Cardiac muscle cell (in vitro differentiated cells and primary cell): ENCODE results near the gene CPEB4. TPM values are rescaled to one million over a fixed set of nuclear protein-coding genes. Genes with fewer than 3 reads are reported as not detected.

ENCODE experiments used
- DNase-seq, 2 donors: peaks; one replicate each; pipeline versions ENCODE4 v3.0.0 to v3.0.0-alpha.2; 2010 to 2017; ENCODE audit warnings: low read depth in 1 of 2, low spot score in 1 of 2
- H3K27ac ChIP-seq: fragments of 200-600 bp; sonication (generic); 2 replicates; pipeline ENCODE4 v1.5.1; 2016
- H3K27me3 ChIP-seq: fragments of 200-600 bp; sonication (generic); 2 replicates; pipeline ENCODE4 v1.6.0; 2016; ENCODE audit warnings: control low read depth
- H3K36me3 ChIP-seq: fragments of 200-600 bp; sonication (generic); 2 replicates; pipeline ENCODE4 v1.5.1; 2016; ENCODE audit warnings: control low read depth
- H3K4me1 ChIP-seq: fragments of 200-600 bp; sonication (generic); 2 replicates; pipeline ENCODE4 v1.8.1; 2017; ENCODE audit warnings: low read depth, mild to moderate bottlenecking, mixed run types
- H3K4me3 ChIP-seq: fragments of 200-600 bp; sonication (generic); 2 replicates; pipeline ENCODE4 v1.5.1; 2016; ENCODE audit warnings: mild to moderate bottlenecking
- H3K9me3 ChIP-seq: fragments of 200-600 bp; sonication (generic); 2 replicates; pipeline ENCODE4 v1.5.1; 2017; ENCODE audit warnings: low read depth, mild to moderate bottlenecking, control low read depth
- CTCF ChIP-seq: IDR thresholded peaks from 2 replicates; pipeline ENCODE4 v1.5.1; 2012; ENCODE audit warnings: low read depth, mild to moderate bottlenecking, low read length
- polyA plus RNA-seq: library from polyadenylated mRNA; unstranded; fragments of >200 nt; fragmentation: Nextera tagmentation; extraction: Ambion mirVana; gene quantifications from 2 replicates; pipeline ENCODE4 v1.2.1, GENCODE V29; 2016
- total RNA-seq: library from RNA; depleted of rRNA; stranded (reverse); fragments of >200 nt; gene quantifications from 2 replicates; pipeline ENCODE4 v1.2.3, GENCODE V29; 2016

CPEB4 gene
- total and polyA plus RNA-seq, 2 experiments from 2014 or later, result 23.8 to 65.2 TPM

GRCh38 chr5:173920866-173921555 lies 32.9 kb downstream of the CPEB4 start:
- H3K27ac ChIP-seq, result peak overlapping the region; percentile 97
- no peaks in the 10 kb centered on the region for H3K9me3 ChIP-seq
- DNase-seq, result no peak
- H3K27me3 ChIP-seq, result no peaks in the 10 kb centered on the region
- H3K4me1 ChIP-seq, result peaks cover 64% of the 10 kb centered on the region
- no peak overlapping the region for H3K4me3 ChIP-seq
- no peaks in the 10 kb centered on the region for H3K36me3 ChIP-seq
- TF ChIP-seq CTCF, result no peak

DNA sequence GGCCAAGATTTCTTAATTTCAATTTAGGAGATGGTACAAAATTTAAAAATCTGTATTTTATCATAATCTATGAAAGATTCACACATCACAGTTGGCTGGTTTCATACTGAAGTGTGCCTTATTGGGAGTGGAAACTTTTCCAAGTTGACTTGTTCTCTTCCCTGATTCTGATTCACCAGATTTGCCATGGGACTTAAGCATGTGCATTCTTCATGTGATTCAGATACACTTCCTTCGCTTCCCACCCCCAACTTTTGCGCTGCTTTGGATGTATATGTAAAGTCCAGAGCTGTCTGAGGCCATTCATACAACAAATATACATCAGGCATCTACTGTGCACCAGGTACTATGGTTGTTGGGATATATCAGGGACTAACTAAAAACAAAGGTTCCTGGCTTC lies 34.4 kb downstream of the CPEB4 start:
- no peak for DNase-seq
- no peaks in the 10 kb centered on the region for H3K36me3 ChIP-seq
- peak overlapping the region; percentile 95 for H3K27ac ChIP-seq
- peaks cover 67% of the 10 kb centered on the region for H3K4me1 ChIP-seq
- H3K4me3 ChIP-seq, result no peak overlapping the region
- no peaks in the 10 kb centered on the region for H3K9me3 ChIP-seq
- TF ChIP-seq CTCF, result no peak
- no peaks in the 10 kb centered on the region for H3K27me3 ChIP-seq

DNA sequence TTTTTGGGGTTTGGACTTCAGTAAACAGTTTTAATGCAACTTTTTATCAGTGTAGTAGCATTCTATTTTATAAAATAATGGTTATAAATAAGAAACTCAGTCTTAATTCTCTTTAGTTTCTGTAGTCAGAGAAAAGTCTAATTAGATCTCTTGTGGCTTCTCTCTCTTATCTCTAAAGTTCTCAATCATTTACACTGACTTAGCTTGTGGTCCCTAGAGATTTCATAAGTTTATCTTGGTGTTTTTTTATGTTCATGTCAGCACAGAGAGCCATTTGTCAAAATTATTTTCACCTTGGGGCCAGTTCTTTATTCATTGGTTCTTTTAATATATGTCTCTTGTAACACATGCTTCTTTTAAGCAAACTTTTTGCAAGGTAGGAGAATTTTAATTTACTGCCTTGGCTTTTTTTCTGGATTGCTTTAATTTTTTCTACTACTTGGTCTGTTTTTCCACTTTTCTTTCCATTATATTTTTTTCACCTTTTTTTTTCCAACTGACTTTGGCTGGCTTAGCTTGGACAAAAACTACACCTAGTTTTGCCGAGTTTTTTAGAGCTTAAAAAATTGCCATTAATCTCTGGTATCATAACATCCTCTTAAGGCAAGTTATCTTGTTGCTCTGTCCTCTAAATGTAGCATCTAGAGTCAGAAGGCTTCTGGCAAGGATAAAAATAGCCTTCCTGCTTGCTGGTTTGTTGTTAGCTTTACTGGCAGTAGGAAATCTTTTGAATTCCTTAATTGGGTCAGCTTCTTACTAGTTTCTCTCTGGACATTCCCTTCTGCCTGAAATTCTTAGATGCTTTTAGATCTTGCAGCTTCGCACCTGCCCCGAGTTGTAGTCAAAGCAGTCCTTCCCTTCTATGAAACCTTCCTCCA lies 35.3 kb downstream of the CPEB4 start:
- no peak for TF ChIP-seq CTCF
- Histone ChIP-seq H3K36me3 (no peaks in the 10 kb centered on the region), H3K4me1 (peaks cover 68% of the 10 kb centered on the region), H3K27me3 (no peaks in the 10 kb centered on the region), H3K9me3 (no peaks in the 10 kb centered on the region), H3K4me3 (peak overlapping the region; percentile 10), H3K27ac (peak overlapping the region; percentile 95)
- DNase-seq, result peak; percentile 52 to 63

DNA sequence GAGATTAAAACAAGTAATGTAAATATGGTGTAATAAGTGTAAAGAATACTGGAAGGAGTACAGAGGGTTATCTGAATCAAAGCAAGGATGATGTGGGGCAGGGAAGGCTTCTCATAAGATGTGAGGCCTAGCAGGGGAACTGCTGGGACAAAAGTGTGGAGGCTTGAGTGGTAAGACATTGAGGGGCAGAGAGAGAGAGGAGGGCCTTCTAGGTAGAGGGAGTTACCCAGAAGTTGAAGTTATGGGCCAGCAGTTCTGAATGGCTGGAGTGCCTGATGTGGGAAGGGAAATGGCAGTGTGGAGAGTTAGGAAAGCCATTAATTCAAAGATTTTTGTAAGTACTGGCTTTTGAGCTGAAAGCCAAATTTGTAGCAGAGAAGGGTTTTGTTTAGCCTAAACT lies 36.8 kb downstream of the CPEB4 start:
- no peak for DNase-seq
- no peaks in the 10 kb centered on the region for H3K36me3 ChIP-seq
- no peak for TF ChIP-seq CTCF
- H3K4me1 ChIP-seq, result peaks cover 62% of the 10 kb centered on the region
- no peaks in the 10 kb centered on the region for H3K27me3 ChIP-seq
- peak overlapping the region; percentile 95 for H3K27ac ChIP-seq
- no peak overlapping the region for H3K4me3 ChIP-seq
- H3K9me3 ChIP-seq, result no peaks in the 10 kb centered on the region

GRCh38 chr5:173925449-173926071 lies 37.4 kb downstream of the CPEB4 start:
- peak overlapping the region; percentile 95 for H3K27ac ChIP-seq
- peaks cover 57% of the 10 kb centered on the region for H3K4me1 ChIP-seq
- H3K36me3 ChIP-seq, result no peaks in the 10 kb centered on the region
- DNase-seq, result peak; percentile 63 to 68
- H3K27me3 ChIP-seq, result no peaks in the 10 kb centered on the region
- no peak overlapping the region for H3K4me3 ChIP-seq
- TF ChIP-seq CTCF, result peak; percentile 67
- no peaks in the 10 kb centered on the region for H3K9me3 ChIP-seq
